ENCODE data around the gene SPAG5. TPM values are rescaled to one million over a fixed set of nuclear protein-coding genes. Genes with fewer than 3 reads are reported as not detected.

Gene SPAG5
- total RNA-seq, 6 experiments from 2014 or later, result 29.2 to 73.3 (median 69.4) TPM

DNA sequence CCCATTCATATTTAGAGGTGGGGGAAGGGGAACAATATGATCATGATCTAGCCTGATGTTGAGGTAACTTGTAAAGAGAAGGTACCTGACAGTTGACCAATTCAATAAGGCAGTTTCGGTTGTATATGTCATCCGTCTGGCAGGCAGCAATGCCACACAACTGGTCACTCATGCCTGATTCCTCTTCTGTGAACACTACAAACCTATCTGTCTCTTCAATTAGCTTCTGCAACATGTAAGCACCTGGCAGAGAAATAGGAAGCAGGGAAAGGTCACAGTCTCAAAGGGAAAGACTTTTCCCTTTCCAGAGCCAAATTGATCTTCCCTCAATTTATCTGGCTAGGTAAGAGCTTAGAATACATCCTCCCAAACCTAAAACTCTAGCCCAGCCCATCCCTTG is 25.3 kb upstream of the SPAG5 start:
- Mint-ChIP-seq H3K4me1 (ENCODE audit: low read depth) (no peaks in the 10 kb centered on the region), H3K27ac (no peak overlapping the region), H3K27me3 (ENCODE audit: insufficient read depth) (no peaks in the 10 kb centered on the region; the same call in 1 of the 2 replicates), H3K4me3 (no peak overlapping the region), H3K9me3 (no peaks in the 10 kb centered on the region), H3K36me3 (ENCODE audit: low read depth) (peaks cover 48% of the 10 kb centered on the region)
- TF ChIP-seq CTCF (IDR thresholded peaks at IDR 0.05), result no peak
- DNase-seq, result no peak

- TF ChIP-seq CTCF (IDR thresholded peaks at IDR 0.05), result no peak
- DNase-seq, result no peak
- peaks cover 48% of the 10 kb centered on the region for H3K36me3 Mint-ChIP-seq (ENCODE audit: low read depth)
- no peak overlapping the region for H3K27ac Mint-ChIP-seq
- no peak overlapping the region for H3K4me3 Mint-ChIP-seq
- no peaks in the 10 kb centered on the region for H3K9me3 Mint-ChIP-seq
- H3K4me1 Mint-ChIP-seq (ENCODE audit: low read depth), result no peaks in the 10 kb centered on the region
- no peaks in the 10 kb centered on the region; the same call in 1 of the 2 replicates for H3K27me3 Mint-ChIP-seq (ENCODE audit: insufficient read depth)
Measured at GRCh38 chr17:28623696-28624095, 24.9 kb upstream of the SPAG5 start.

DNA sequence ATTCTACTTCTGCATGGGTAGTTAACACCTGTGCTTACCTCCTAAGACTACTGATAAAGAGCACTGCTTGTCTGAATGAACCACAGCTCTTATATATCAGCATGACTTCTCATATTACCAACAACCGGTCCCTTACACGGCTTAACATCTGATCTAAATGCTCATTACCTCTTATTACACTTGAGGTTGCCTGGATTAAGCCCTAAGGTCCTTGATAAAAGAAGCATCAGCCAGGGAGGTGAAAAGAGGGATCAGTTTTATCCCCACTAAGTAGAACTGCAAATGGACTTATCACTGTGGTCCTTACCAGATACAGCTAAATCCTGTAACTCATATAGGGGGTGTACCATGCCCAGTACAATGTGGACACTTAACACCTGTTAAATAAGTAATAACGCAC is 23.4 kb upstream of the SPAG5 start:
- Mint-ChIP-seq H3K9me3 (no peaks in the 10 kb centered on the region), H3K36me3 (ENCODE audit: low read depth) (peaks cover 43% of the 10 kb centered on the region), H3K4me3 (no peak overlapping the region), H3K27me3 (ENCODE audit: insufficient read depth) (no peaks in the 10 kb centered on the region; the same call in 1 of the 2 replicates), H3K27ac (no peak overlapping the region), H3K4me1 (ENCODE audit: low read depth) (no peaks in the 10 kb centered on the region)
- no peak for DNase-seq
- TF ChIP-seq CTCF (IDR thresholded peaks at IDR 0.05), result no peak

DNA sequence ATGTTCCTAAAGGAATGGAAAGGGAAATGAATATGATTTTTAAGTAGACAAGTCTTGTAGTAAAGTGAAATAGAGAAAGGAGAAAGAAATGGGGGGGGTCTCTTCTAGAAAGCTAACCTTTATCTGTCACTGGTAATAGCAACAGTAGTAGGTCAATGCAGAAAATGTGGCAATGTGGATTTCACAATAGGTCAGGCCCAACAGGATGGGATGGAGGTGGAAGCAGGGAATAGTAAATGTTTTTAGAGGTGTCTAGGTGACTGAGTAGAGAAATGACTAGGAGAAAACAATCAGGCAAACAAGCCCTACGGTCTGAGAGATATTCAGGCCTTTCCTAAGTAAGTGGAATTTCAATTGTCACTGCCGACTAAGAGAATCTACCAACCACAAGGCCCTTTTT is 21.2 kb upstream of the SPAG5 start:
- Mint-ChIP-seq H3K4me1 (ENCODE audit: low read depth) (no peaks in the 10 kb centered on the region), H3K27ac (no peak overlapping the region), H3K36me3 (ENCODE audit: low read depth) (peaks cover 50% of the 10 kb centered on the region), H3K27me3 (ENCODE audit: insufficient read depth) (no peaks in the 10 kb centered on the region; the same call in 1 of the 2 replicates), H3K9me3 (no peaks in the 10 kb centered on the region), H3K4me3 (no peak overlapping the region)
- no peak for DNase-seq
- no peak for TF ChIP-seq CTCF (IDR thresholded peaks at IDR 0.05)

GRCh38 chr17:28618464-28618863 is 19.6 kb upstream of the SPAG5 start:
- H3K4me1 Mint-ChIP-seq (ENCODE audit: low read depth), result no peaks in the 10 kb centered on the region; the same call in 1 of the 2 replicates

More at GRCh38 chr17:28618464-28618863, 19.6 kb upstream of the SPAG5 start:
- no peaks in the 10 kb centered on the region for H3K9me3 Mint-ChIP-seq
- no peak overlapping the region for H3K4me3 Mint-ChIP-seq
- no peak for TF ChIP-seq CTCF (IDR thresholded peaks at IDR 0.05)
- H3K27ac Mint-ChIP-seq, result no peak overlapping the region
- peaks cover 4% of the 10 kb centered on the region for H3K27me3 Mint-ChIP-seq (ENCODE audit: insufficient read depth)
- peaks cover 62% of the 10 kb centered on the region for H3K36me3 Mint-ChIP-seq (ENCODE audit: low read depth)
- no peak for DNase-seq
